Left ventricle myocardium inferior (tissue), 1 donor: ENCODE results near the gene DAZAP1. TPM values are rescaled to one million over a fixed set of nuclear protein-coding genes. Genes with fewer than 3 reads are reported as not detected.

Source experiments
- DNase-seq: peaks from one replicate; pipeline ENCODE4 v3.0.0-alpha.2; 2020
- H3K27ac ChIP-seq: fragments of 200-600 bp; replicated peaks from 2 replicates; pipeline ENCODE4 v1.8.0; 2021
- H3K27me3 ChIP-seq: fragments of 200-600 bp; 2 replicates; pipeline ENCODE4 v1.8.0; 2021; ENCODE audit warnings: low read depth
- H3K36me3 ChIP-seq: fragments of 200-600 bp; 2 replicates; pipeline ENCODE4 v1.8.0; 2021
- H3K4me1 ChIP-seq: fragments of 200-600 bp; 2 replicates; pipeline ENCODE4 v1.8.0; 2021
- H3K4me3 ChIP-seq: fragments of 200-600 bp; 2 replicates; pipeline ENCODE4 v1.8.0; 2021; ENCODE audit warnings: mild to moderate bottlenecking, moderate library complexity
- H3K9me3 ChIP-seq: fragments of 200-600 bp; replicated peaks from 2 replicates; pipeline ENCODE4 v1.8.0; 2021
- CTCF ChIP-seq: fragments of 200-600 bp; IDR thresholded peaks from 2 replicates; pipeline ENCODE4 v1.8.0; 2021; ENCODE audit warnings: antibody characterized with exemption, mild to moderate bottlenecking, borderline replicate concordance
- intact Hi-C: fragments of 100-400 bp; cut with micrococcal nuclease; formaldehyde crosslinking; loops from one replicate; pipeline ENCODE4 v1.11.0; 2022
- total RNA-seq: library from RNA; stranded (reverse); fragmentation: NEBNext Ultra II Directional; extraction: Animal tissue kit (Norgen Biotek cat#: 25700); gene quantifications from one replicate; pipeline ENCODE4 v1.2.1, GENCODE V29; 2021
- donor health status: DM: no; HTN: yes; CAD: no; lungs with severe emphysema.

The DAZAP1 gene
- total RNA-seq, 1 donor from 2014 or later: 81.8 TPM

GRCh38 chr19:1450735-1451731, 43.6 kb downstream of the DAZAP1 start:
- DNase-seq: no peak
- no peak overlapping the region for H3K27ac ChIP-seq
- H3K27me3 ChIP-seq: peaks cover 100% of the 10 kb centered on the region
- no peak overlapping the region for H3K4me3 ChIP-seq
- H3K4me1 ChIP-seq: peaks cover 48% of the 10 kb centered on the region
- H3K9me3 ChIP-seq: no peaks in the 10 kb centered on the region
- intact Hi-C loops: no loop called here
- no peaks in the 10 kb centered on the region for H3K36me3 ChIP-seq
- no peak for TF ChIP-seq CTCF

DNA sequence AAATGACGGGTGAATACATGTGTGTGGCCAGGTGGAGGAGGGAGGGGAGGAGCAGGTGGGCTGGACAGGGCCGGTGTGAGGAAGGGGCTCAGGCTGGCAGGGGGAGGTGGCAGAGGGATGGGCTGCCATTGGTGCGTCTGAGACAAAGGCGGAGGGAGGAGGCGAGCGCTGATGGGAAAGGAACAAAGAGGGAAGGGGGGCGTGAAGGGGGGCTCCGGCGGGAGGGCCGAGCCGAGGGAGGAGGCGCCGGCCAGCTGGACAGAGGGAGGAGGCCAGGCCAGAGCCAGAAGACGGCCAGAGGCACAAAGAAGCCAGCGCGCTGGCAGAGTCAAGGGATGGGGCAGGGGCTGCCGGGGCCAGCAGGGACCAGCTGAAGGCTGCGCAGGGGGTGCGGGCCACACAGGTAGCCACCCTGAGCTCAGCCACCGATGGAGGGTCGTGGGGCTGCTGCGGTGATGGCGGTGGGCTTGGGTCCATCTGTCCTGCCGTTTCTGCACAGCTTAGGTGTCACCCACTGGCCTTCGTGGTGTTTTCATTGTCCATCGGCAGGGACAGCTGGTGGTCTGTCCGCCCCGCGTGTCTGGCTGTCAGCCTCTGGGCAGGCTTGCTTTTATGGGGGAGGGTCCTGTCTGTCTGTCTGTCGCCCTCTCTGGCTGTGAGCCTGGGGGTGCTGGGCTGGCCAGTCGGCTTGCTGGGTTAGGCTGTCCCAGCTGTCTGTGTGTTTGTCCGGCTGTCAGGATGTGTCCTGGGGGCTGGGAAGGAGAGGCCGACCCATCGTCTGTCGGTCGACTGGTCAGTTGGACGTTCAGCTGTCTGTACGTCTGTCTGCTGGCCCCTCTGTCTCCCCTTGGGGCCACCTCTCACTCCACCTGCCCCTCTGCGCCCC, 44.8 kb downstream of the DAZAP1 start:
- Histone ChIP-seq H3K4me3 (no peak overlapping the region), H3K36me3 (no peaks in the 10 kb centered on the region), H3K27me3 (peaks cover 100% of the 10 kb centered on the region), H3K9me3 (no peaks in the 10 kb centered on the region), H3K27ac (no peak overlapping the region), H3K4me1 (peaks cover 48% of the 10 kb centered on the region)
- TF ChIP-seq CTCF: no peak
- intact Hi-C loops: no loop called here
- DNase-seq: no peak

- no peak for DNase-seq
- no peaks in the 10 kb centered on the region for H3K36me3 ChIP-seq
- no peak for TF ChIP-seq CTCF
- H3K27me3 ChIP-seq: peaks cover 100% of the 10 kb centered on the region
- H3K27ac ChIP-seq: no peak overlapping the region
- peaks cover 48% of the 10 kb centered on the region for H3K4me1 ChIP-seq
- H3K9me3 ChIP-seq: no peaks in the 10 kb centered on the region
- intact Hi-C loops: no loop called here
- no peak overlapping the region for H3K4me3 ChIP-seq
Measured at GRCh38 chr19:1452802-1453524, 45.6 kb downstream of the DAZAP1 start.

GRCh38 chr19:1453525-1454364, 46.4 kb downstream of the DAZAP1 start:
- intact Hi-C loops: no loop called here
- Histone ChIP-seq H3K9me3 (no peaks in the 10 kb centered on the region), H3K4me3 (no peak overlapping the region), H3K27me3 (peaks cover 99% of the 10 kb centered on the region), H3K27ac (no peak overlapping the region), H3K4me1 (peaks cover 48% of the 10 kb centered on the region), H3K36me3 (no peaks in the 10 kb centered on the region)
- no peak for DNase-seq
- no peak for TF ChIP-seq CTCF
